DOHH2 (cell line): ENCODE data around the gene GAB3.

Source experiments
- CTCF ChIP-seq: fragments of 200-600 bp; sonication (generic); IDR thresholded peaks from one replicate; pipeline ENCODE4 v1.5.1; 2014; ENCODE audit warnings: antibody characterized with exemption, mild to moderate bottlenecking, low read depth, low read length; ENCODE audit not compliant: poor library complexity, severe bottlenecking
- EZH2phosphoT487 ChIP-seq: fragments of 200-600 bp; sonication (generic); IDR thresholded peaks from 2 replicates; pipeline ENCODE4 v1.6.1; 2017; ENCODE audit warnings: borderline replicate concordance, mild to moderate bottlenecking, antibody characterized with exemption, low read length, moderate library complexity, mixed read lengths

- TF ChIP-seq CTCF (no peak), EZH2phosphoT487 (no peak)
Measured at GRCh38 chrX:154731184-154731583, 19.7 kb downstream of the GAB3 start.
